ENCODE measurements around the gene ZNF22.

Gene ZNF22

GRCh38 chr10:45015590-45015989 is 14.9 kb downstream of the ZNF22 start:
- no peak for TF ChIP-seq CTCF (IDR thresholded peaks at IDR 0.05; ENCODE audit: control extremely low read depth, extremely low read depth, low read depth, missing control alignments)
- POLR2A ChIA-PET = no interaction called here
- CTCF ChIA-PET = no interaction called here
- no peak for DNase-seq (ENCODE audit: extremely low spot score)

- TF ChIP-seq CTCF (IDR thresholded peaks at IDR 0.05; ENCODE audit: control extremely low read depth, extremely low read depth, low read depth, missing control alignments) = no peak
- ChIA-PET POLR2A (no interaction called here), CTCF (no interaction called here)
- no peak for DNase-seq (ENCODE audit: extremely low spot score)
Measured at GRCh38 chr10:45023426-45023825, 22.7 kb downstream of the ZNF22 start.

GRCh38 chr10:45034301-45034700 is 33.6 kb downstream of the ZNF22 start:
- DNase-seq (ENCODE audit: extremely low spot score) = no peak
- TF ChIP-seq CTCF (IDR thresholded peaks at IDR 0.05; ENCODE audit: control extremely low read depth, extremely low read depth, low read depth, missing control alignments) = no peak
- CTCF ChIA-PET = interaction anchor here (0.6 kb wide), 1 partner anchor 10 kb away, joined by 3 read pairs; no protein-coding TSS in a partner anchor
- POLR2A ChIA-PET = no interaction called here

- no peak for DNase-seq (ENCODE audit: extremely low spot score)
- ChIA-PET POLR2A (no interaction called here), CTCF (no interaction called here)
- no peak for TF ChIP-seq CTCF (IDR thresholded peaks at IDR 0.05; ENCODE audit: control extremely low read depth, extremely low read depth, low read depth, missing control alignments)
Measured at GRCh38 chr10:45035673-45036072, 35.0 kb downstream of the ZNF22 start.

- TF ChIP-seq CTCF (IDR thresholded peaks at IDR 0.05; ENCODE audit: control extremely low read depth, extremely low read depth, low read depth, missing control alignments) = no peak
- CTCF ChIA-PET = interaction anchor here (1.0 to 1.5 kb wide), 2 partner anchors 16 kb away, joined by 3 read pairs; no protein-coding TSS in a partner anchor
- POLR2A ChIA-PET = no interaction called here
- DNase-seq (ENCODE audit: extremely low spot score) = no peak
Measured at GRCh38 chr10:45040921-45041542, 40.3 kb downstream of the ZNF22 start.

- no peak for DNase-seq (ENCODE audit: extremely low spot score)
- POLR2A ChIA-PET = no interaction called here
- CTCF ChIA-PET = no interaction called here
- TF ChIP-seq CTCF (IDR thresholded peaks at IDR 0.05; ENCODE audit: control extremely low read depth, extremely low read depth, low read depth, missing control alignments) = no peak
Measured at GRCh38 chr10:45044290-45044689, 43.6 kb downstream of the ZNF22 start.
